CD1c-positive myeloid dendritic cell (primary cell): Measurements from ENCODE around the gene CCDC187.

Experiments used
- DNase-seq: peaks from one replicate; pipeline ENCODE4 v3.0.0-alpha.2; 2016; ENCODE audit errors: extremely low spot score

The CCDC187 gene

DNA sequence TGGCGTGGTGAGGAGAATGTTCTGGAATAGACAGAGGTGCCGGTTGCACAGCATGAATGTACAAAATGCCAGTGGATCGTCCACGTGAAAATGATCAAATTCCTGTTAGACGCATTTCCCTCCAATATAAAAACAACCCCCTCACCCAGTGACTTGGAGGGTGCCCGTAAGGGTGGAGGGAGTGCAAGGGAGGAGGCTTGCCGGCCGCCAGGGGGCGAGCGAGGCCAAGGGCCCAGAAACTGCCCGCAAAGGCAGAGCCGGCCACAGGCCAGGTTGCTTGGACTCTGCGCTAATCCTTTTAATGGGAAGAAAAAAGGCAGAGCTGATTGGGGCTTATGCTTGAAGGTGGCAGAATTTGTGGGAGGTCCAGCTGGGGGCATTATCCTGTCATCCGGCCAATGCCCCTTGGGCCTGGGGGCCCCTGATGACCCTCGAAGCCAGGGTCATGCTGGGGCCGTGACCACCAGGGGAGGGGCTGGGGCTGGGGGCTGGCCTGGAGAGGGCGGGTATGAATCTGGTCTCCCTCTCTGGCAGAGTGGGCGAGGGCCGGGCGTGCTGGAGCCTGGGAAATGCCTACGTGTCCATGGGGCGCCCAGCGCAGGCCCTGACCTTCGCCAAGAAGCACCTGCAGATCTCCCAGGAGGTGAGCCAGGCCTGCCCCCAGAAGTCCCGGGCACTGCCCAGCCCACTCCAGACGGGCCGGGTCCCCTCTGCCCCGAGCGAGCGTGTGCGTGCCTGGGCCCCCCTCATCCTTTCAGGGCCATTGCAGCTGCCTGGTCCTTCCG lies 35.5 kb upstream of the CCDC187 start:
- DNase-seq, result peak; percentile 67

DNA sequence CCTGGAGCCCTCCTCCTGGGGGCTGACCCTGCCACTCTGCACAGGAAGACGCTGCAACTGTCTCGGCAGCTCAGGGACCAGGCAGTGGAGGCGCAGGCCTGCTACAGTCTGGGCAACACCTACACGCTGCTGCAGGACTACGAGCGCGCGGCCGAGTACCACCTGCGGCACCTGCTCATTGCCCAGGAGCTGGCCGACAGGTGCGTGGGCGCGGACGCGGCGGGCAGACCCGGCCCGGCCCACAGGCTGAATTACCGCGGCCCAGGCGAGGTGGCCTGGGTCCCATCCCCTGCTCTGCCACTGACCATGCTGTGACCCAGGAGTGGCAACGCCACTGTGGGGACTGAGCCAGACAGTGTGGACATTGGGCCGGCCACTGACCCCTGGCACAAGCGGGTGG lies 34.6 kb upstream of the CCDC187 start:
- DNase-seq, result no peak

DNA sequence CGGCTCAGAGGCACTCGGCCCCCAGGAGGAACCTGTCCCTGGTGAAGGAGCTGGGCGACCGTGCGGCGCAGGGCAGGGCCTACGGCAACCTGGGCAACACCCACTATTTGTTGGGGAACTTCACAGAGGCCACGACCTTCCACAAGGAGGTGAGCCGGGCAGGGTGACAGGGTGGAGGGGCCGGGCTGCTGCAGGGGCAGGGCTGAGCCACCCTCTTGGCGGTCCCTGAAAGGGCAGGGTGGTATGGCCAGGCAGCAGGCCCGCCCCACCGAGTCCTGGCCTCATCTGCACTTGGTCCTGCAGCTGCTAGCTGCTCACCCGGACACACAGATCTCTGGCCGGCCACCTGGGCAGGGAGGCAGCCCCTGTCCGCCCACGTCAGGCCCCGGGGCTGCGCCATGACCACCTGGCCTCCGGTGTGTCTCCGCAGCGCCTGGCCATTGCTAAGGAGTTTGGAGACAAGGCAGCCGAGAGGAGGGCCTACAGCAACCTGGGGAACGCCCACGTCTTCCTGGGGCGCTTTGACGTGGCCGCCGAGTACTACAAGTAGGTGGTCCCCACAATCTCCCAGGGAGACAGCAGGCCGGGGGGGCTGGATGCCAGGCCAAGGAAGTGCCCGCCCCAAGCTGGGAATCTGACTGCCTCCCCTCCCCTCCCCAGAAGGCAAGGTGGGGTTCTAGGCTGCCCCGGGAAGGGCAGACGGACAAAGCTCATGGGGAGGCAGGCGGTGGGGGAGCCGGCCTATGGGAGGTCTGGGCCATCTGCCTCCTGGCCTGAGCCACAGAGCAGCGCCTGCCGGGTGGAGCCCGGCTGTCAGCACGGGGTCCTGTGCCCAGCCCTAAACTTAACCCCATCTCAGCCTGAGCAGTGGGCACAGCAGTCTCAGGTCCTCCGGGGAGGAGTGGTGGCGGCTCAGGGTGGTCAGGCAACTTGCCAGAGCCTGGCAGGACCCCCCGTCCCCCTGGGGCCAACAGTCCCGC lies 33.8 kb upstream of the CCDC187 start:
- no peak for DNase-seq

DNA sequence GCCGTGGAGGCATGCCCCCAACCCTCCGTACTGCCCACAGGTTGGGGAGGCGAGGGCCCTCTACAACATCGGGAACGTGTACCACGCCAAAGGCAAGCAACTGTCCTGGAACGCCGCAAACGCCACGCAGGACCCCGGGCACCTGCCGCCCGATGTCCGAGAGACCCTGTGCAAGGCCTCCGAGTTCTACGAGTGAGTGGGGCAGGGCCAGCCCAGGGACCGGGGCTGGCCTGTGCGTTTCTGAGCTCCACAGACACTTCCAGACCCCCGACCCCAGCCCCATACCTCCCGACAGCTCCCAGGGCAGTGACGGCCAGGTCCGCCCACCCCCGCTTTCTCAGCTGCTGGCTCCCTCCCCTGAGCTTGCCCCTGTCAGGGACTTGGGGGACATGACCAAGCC lies 33.0 kb upstream of the CCDC187 start:
- no peak for DNase-seq

DNA sequence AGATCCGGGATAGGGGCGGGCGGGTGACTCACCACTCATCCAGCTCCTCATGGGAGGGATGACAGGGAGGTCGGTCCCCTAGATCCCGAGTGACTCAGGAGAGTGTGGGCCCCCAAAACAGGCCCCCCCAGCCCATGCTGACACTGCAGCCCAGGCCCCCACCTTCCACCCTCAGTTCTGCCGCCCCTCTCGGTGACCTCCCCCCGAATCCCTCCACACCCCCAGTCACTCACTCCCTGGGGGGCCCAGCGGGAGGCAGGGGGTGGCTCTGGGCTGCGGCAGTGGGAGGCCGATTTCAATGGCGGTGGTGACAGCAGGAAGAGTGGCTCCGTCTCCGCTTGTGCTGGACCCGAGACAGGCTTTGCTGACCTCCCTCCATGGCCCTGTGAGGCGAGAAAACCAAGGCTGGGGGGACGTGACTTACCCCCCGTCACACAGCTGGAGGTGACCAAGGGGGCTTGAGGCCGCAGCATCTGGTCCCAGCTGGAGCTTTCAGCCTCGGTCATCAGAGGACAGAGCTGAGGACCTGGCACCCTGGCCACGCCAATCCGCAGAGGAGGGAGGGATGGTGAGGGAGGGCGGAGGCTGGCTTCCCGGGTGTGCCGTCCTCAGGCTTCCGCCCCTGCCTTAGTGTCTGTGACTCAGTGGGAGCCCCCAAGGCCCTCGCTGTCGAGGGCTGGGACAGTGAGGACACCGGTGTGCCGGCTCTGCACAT lies 32.4 kb upstream of the CCDC187 start:
- no peak for DNase-seq

DNA sequence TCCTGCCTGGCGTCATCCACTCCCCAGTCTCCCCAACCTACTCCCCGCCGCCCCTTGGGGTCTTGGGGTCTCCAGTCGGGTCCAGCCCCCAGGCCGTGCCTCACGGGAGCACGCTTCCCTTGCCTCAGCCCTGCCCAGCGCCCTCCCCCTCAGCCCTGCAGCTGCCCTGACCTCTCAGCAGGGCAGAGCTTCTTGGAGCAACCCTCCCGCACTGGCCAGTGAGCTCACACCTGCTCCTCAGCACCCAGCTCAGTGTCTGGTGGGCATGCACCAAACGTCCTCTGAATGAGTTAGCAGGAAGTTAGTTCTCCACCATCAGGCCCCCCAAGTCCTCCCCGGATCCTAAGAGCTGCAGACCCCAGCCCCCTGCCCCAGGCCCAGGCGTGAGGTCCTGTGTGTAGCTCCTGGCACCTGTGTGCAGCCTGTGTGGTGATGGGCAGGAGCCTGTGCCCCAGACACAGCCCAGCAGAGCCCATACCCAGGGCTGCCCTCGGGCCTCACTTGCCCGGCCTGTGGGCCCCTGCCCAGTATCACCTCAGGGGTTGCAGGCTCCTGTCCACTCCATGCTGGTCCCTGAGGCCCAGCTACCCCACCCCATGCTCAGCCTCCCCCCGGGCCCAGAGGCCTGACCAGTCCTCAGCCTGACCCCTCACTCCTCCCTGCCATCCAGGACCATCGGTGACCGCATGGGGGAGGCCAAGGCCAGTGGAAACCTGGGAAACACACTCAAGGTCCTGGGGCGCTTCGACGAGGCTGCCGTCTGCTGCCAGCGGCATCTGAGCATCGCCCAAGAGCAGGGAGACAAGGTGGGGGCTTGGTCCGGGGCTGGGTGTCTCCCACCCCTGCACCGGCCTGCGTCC lies 31.6 kb upstream of the CCDC187 start:
- no peak for DNase-seq

DNA sequence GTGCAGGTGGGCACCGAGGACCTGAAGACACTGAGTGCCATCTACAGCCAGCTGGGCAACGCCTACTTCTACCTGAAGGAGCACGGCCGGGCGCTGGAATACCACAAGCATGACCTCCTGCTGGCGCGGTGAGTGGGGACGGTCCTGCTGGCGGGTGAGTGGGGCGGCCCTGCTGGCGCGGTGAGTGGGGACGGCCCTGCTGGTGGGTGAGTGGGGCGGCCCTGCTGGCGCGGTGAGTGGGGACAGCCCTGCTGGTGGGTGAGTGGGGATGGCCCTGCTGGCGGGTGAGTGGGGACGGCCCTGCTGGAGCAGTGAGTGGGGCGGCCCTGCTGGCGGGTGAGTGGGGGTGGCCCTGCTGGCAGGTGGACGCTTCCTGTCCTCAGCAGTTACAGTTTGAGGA lies 30.6 kb upstream of the CCDC187 start:
- no peak for DNase-seq

DNA sequence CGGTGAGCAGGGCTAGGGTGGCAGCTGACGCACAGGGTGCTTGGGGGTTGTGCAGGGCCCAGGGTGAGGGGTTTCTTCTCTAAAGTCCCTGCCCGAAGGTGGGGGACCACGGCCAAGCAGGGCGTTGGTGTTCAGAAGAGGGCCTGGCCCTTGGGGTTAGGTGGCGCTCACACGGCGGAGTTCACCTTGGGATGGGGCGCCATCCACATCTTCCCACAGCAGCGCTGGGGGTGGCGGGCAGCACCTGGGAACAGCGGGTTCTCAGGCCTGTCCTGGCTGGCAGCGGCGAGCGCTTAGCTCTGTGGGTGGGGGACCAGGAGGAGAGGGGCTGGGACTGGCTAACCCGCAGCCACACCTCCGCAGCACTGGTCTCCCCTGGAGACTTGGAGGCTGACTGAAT lies 29.6 kb upstream of the CCDC187 start:
- no peak for DNase-seq

DNA sequence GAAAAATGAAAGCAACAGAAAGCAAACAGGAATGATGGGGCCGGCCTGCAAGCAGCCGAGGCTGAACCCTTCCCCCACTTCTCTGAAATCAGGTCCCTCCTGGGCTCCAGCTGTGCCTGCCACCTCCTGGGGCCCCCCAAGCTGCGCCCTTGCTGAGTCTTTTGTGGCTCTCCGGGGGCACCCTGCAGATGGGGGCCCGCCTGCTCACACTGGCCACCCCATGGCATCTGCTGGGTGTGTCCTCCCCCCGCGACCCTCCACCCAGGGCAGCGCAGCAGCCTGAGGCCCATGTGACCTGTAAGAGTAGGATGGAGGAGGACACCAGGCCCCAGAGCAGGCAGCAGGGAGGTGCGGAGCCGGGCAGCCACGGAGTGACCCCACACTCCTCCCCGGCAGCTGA lies 29.2 kb upstream of the CCDC187 start:
- DNase-seq, result no peak

DNA sequence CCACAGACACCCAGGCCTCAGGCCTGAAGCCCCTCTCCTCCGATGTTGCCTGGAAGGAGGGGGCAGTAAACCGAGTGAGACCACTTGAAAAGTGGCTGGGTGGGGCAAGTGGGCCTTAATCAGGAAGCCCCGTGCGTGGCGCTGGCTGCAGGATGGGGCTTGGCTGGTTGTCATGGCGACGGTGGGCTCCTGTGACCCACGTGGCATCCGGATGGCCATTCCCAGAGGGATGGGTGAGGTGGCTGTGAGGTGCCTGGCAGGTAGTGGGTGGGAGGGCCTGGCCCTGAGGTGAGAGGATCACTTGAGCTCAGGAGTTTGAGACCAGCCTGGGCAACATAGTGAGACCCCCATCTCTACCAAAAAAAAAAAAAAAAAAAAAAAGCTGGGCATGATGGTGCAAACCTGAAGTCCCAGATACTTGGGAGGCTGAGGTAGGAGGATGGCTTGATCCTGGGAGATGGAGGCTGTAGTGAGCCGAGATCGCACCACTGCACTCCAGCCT lies 28.6 kb upstream of the CCDC187 start:
- no peak for DNase-seq

DNA sequence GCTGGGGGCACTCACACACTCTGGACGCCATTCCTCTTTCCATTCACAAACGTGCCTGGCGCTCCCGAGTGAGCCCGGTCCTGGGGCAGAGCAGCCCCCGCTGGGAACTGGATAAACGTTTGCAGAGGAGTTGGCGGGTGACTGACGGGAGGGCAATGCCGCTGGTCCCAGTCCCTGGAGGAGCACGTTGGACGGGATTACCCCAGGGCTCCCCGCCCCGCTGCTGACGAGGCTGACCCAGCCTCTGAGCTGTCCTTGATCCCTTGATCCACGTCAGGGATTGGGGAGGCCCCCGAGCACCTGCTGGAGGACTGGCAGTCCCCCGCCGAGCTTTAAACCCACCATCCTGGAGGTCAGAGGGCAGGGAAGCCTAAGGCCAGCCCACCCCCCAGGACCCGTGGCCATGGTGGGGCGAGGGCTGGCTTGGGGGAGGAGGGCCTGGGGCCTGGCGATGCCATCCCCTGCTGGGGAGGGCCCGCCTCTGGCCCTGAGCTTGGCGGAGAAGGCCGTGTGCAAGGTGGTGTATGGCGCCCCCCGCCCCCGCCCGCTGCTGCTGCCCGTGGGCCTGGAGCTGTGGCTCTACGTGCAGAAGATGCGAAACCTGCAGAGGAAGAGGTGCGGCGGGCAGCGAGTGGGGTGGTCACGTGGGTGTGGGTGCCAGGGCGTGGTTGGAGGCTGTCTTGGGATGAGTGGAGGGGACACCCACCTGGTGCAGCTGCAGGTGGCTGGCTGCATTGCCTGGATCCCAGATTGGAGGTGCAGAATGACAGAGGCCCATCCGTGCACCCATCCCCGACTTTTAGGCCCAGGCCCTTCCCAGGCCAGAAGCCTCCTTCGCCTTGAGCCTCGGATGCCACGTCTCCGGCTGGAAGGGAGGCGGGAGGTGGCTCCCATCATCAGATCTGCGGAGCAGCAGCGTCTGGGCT lies 27.9 kb upstream of the CCDC187 start:
- no peak for DNase-seq

DNA sequence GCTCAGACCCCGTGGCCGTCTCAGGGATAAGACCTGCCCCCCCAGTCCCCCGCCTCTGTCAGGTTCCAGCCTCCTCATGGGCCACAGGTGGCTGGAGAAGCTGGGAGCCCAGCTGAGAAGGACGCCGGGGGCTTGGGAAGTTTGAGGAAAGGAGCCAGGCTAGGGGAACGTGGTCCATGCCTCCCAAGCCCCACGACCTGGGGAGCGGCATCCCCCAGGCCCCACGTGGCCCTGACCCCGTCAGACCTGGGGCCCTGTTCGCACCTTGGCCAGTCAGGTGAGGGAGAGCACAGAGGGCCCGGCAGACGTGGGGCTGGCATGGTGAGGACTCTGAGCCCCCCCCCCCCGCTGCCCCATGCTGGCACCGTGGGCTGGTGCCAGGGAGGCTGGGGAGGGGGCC lies 27.1 kb upstream of the CCDC187 start:
- no peak for DNase-seq

DNA sequence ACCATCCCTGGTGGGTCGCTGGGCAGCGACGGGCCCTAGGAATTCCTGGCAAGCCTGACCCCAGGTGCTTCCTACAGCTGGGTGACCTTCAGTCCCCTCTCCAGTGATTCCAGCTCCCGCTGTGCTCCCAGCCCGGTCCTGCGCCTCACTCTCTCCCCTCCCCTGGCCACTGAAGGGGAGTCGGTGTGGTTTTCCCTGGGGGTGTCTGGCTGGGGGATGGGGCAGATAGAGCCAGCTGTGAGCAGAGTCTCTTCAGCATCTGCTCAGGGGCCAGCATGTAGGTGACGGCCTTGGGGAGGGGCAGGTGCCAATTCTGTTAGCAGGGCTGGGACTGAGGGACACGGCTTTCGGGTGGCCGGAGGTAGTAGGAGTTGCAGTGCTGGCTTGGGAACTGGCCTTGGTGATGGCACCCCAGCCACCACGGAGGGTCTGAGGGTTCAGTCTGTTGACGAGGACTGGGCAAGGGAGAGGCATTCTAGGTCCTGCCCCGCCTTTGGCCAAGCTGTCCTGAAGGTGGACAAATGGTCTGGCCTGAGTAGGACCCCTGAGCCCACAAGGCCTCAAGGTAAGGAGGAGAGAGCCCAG lies 26.6 kb upstream of the CCDC187 start:
- no peak for DNase-seq

DNA sequence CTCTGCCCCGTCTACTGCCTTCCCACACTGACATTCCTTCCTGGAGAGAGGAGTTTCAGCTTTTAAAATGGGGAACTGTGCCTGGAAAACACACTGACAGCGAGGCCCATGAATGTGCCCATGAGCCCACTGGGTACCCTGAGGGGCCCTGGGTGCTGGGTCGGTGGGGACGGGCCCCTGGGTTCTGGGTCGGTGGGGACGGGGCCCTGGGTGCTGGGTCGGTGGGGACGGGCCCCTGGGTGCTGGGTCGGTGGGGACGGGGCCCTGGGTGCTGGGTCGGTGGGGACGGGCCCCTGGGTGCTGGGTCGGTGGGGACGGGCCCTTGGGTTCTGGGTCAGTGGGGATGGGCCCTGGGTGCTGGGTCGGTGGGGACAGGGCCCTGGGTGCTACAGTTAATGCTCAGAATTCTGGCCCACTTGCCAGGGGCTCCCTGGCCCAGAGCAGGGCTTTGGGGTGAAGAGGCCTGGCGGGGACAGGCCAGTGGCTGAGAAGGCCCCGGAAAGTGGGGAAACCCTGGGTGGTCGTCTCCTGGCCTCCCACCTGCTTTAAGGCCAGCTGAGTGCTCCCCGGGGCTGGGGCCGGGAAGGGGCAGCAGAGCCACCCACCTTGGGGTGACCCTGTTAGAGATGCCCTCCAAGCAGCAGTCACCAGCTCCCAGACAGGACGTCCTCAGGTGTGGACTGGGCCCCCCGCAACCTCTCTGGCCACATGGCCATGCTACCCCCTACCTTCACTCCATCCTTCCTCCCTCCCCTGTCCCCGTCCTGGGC lies 25.9 kb upstream of the CCDC187 start:
- no peak for DNase-seq

DNA sequence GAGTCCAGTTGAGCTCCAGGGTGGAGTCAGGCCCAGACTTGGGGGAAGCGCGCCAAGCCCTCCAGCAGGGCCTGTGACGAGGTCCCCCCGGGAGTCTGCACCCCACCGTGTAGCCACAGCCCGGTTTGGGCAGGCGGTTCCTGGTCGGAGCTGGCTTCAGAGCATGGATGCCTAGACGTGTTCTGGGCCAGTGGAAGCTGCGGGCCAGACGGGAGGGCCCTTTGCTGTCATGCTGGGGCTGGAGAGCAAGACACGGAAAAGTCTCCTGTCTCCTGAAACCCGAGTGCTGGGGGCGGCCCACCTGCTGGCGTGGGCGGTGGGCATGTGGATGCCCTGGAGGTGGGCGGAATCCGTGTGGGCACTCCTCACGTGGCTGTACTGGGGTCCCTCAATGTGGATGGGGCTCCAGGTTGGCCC lies 25.3 kb upstream of the CCDC187 start:
- DNase-seq, result no peak

DNA sequence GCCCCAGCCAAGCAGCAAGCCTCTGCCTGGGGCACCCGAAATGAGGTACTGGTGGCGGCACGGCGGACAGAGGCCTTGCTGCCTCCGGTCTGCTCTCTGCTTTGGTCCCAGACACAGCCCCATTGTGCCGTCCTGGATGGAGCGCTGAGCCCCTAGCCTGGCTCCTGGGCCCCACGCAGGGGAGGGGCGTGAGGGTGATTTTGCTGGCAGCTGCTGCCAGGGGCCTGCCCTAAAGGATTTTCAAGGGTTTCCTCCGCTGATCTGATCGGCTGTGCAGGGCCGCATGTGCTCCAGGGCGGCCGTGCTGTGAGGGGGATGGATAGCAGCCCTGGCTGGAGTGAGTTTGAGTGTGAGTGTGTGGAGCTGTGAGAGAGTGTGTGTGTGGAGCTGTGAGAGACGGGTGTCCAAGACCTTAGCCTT lies 24.7 kb upstream of the CCDC187 start:
- no peak for DNase-seq

DNA sequence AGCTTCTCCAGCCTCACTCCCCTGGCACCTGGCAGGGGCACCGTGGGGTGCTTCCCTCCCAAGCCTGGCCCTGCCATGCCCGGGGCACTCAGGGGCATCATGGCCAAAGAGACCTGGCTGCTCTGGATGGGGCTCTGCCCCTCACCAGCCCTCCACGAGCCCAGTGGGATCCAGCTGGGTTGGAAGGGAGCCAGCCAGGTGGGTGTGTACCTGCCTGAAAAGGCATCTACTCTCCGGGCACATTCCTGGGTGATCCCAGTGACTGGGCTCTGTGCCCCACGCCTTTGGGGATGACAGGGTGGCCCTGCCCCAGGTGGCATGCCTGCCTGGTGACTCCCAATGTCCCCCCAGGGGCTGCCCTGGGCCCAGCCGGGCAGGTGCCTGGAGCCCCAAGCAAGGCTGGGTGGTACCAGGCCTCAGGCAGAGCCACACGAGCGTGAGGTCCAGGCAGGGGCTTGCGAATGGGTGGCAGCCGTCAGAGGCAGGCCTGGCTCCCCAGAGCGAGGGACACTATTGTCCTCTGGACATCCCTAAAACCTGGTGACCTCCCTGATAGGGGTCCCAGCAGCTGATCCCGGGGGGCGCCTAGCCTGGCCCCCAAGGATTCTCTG lies 24.2 kb upstream of the CCDC187 start:
- DNase-seq, result no peak

DNA sequence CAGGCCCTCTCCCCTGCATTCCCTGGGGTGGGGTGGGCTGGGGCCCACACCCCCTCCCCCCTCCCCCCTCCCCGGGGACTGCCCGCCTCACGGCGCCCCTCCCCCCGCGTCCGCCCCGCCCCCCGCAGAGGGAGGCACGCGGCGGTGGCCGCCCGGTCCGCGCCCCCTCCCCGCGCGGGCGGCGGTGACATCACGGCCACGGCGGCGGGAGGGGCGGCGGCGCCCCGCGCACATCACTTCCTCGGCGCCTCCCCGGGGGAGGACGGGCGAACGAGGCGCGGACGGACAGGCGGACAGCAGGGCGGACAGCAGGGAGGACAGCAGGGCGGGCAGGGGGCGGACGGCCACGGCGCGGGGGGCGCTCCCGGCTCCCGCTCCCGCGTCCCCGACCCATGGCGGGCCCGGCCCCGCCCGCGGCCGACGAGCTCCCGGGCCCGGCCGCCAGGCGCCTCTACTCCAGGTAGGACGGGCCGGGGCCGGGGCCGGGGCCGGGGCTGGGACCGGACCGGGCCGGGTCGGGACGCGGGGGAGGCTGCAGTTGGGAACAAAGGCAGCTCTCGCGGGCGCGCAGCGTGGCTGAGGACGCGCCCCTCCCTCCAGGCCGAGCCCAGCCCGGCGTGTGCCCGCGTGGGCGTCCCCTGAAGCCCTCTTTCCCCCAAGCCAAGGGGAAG lies 23.5 kb upstream of the CCDC187 start, which contains the start of gene GPSM1:
GPSM1 (plus strand) TSS at position 236 of the 671 bp plus-strand sequence; CDS start at position 393, 157 bp downstream.
- peak; percentile 57 for DNase-seq
